Mammary epithelial cell (primary cell): ENCODE data around the gene AGTPBP1.

ENCODE experiments used
- CTCF ChIP-seq, 2 donors: IDR thresholded peaks in 1 of 2; conservative IDR thresholded peaks in 1 of 2; 2 replicates each; pipeline ENCODE4 v1.5.1; 2011 to 2012; ENCODE audit warnings: inconsistent platforms in 2 of 2, low read length in 2 of 2, mild to moderate bottlenecking in 2 of 2, control low read depth in 1 of 2, low read depth in 1 of 2; ENCODE audit not compliant: insufficient read depth in 1 of 2; ENCODE audit errors: extremely low read depth in 1 of 2
- EZH2 ChIP-seq: IDR thresholded peaks from 2 replicates; pipeline ENCODE4 v1.6.1; 2012; ENCODE audit warnings: low read length, inconsistent platforms, borderline replicate concordance

- TF ChIP-seq CTCF (conservative IDR thresholded peaks at IDR 0.05 in 1 of 2, IDR thresholded peaks at IDR 0.05 in 1 of 2; ENCODE audit: extremely low read depth in 1 of 2, insufficient read depth in 1 of 2, low read depth in 1 of 2, low read length in 2 of 2) (no peak), EZH2 (no peak)
Measured at GRCh38 chr9:85676790-85677189, 65.0 kb downstream of the AGTPBP1 start.
